H1 (cell line): ENCODE data around the gene TOB1. TPM values are rescaled to one million over a fixed set of nuclear protein-coding genes. Genes with fewer than 3 reads are reported as not detected.

Experiments used
- EP300 ChIP-seq, 2 experiments: IDR thresholded peaks; 1 replicate in 1 of 2; 2 replicates in 1 of 2; pipeline ENCODE4 v1.6.1; 2011 to 2012; ENCODE audit warnings: low read depth in 2 of 2, low read length in 2 of 2, mild to moderate bottlenecking in 2 of 2, borderline replicate concordance in 1 of 2, inconsistent platforms in 1 of 2, moderate library complexity in 1 of 2
- YY1 ChIP-seq: IDR thresholded peaks from 2 replicates; pipeline ENCODE4 v1.6.1; 2011; ENCODE audit warnings: low read depth, mild to moderate bottlenecking, low read length
- polyA plus RNA-seq, 7 experiments: library from polyadenylated mRNA; depleted of rRNA in 3 of 7; stranded (reverse) in 5 of 7; unstranded in 2 of 7; fragments of >200 nt in 5 of 7; fragments of 200-250 nt in 2 of 7; gene quantifications; 1 replicate in 5 of 7; 2 replicates in 1 of 7; 4 replicates in 1 of 7; pipeline versions ENCODE4 v1.2.1 to v1.2.3, GENCODE V29; 2011 to 2013; ENCODE audit warnings: missing spikeins in 2 of 7, mixed read lengths in 2 of 7
- total RNA-seq: library from RNA; stranded (reverse); fragmentation: NEBNext Ultra II Directional; extraction: Animal tissue kit (Norgen Biotek cat#: 25700); gene quantifications from 2 replicates; pipeline ENCODE4 v1.2.1, GENCODE V29; 2021

The TOB1 gene
- total and polyA plus RNA-seq, 2 of the 8 experiments (the other 6 are each of a cell fraction or from before 2014, with no cell fraction given) = 14.4 to 20.8 TPM

GRCh38 chr17:50882851-50883250 lies 16.7 kb upstream of the TOB1 start (continued):
- TF ChIP-seq YY1 = no peak
- no peak for TF ChIP-seq EP300 (IDR thresholded peaks at IDR 0.05; ENCODE audit: borderline replicate concordance in 1 of 2, low read depth in 2 of 2, low read length in 2 of 2)
